Kidney tubule cell (primary cell): ENCODE data around the gene MRAP2.
A peak's percentile ranks its signal among the peaks of the same experiment; 100 is the strongest.
"Not testable (repeated sequence)": the region's sequence is repeated elsewhere in the genome, so short reads cannot be mapped to it uniquely, and the experiment has no call there.

Experiments used
- DNase-seq: peaks from one replicate; pipeline ENCODE4 v3.0.0-alpha.2; 2018; ENCODE audit warnings: low spot score

The MRAP2 gene

GRCh38 chr6:84032000-84032399, 1.6 kb upstream of the MRAP2 start:
- DNase-seq, result not testable (repeated sequence)

- DNase-seq, result no peak
Observed at GRCh38 chr6:84035484-84035883, 1.9 kb downstream of the MRAP2 start.

DNA sequence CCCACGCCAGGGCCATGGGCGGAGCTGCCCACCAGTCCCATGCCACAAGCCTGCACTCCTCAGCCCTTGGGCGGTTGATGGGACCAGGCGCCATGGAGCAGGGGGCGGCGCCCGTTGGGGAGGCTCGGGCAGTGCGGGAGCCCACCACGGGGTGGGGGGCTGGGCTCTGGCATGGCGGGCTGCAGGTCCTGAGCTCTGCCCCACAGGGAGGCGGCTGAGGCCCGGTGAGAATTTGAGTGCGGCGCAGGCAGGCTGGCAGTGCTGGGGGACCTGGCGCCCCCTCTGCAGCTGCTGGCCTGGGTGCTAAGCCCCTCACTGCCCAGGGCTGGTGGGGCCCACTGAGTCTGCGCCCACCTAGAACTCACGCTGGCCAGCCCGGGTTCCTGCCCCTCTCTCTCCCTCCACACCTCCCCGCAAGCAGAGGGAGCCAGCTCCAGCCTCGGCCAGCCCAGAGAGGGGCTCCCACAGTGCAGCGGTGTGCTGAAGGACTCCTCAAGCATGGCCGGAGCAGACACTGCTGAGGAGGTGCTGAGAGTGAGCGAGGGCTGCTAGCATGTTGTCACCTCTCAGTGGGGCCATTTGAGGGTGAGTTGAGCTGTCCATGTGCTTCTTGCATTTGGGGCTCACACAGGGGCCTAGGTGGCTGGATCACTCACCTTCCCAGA, 4.0 kb downstream of the MRAP2 start:
- no peak for DNase-seq

DNA sequence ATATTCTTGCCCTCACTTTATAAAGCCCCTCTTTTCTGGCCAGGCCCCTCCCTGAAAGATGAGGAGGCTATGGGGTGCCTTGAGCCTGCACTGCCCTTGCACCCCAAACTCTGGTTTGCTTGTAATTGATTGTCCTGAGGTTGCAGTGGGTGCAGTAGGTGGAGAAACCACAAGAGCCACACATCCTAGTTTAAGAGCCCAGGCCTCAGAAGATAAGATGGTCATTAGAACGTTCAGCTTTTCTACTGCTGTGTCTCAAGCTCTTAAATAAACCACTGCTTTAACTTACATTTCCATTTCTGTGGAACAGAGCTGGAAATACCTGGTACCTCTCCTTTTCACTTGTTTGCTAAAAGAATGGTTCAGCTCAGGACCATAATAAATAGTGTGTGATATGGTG, 9.0 kb downstream of the MRAP2 start:
- no peak for DNase-seq

DNA sequence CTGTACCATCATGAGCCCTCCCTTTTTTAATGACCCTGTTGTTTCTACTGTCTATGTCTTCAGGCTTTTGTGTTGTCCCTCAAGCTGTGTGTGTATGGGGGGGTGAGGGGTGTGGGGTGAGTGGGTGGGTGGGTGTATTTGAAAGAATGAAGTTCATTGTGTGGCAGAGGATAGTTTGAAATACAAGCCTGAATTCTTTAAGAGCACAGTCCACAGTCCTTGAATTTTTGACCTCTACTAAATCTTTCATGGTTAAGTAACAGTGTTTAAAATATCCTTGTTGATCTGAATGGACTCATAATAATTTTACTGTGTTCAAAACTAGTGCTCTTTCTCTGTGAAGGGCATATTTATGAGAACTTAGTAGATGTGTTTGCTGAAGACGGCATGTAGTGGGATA, 10.0 kb downstream of the MRAP2 start:
- DNase-seq, result no peak

DNA sequence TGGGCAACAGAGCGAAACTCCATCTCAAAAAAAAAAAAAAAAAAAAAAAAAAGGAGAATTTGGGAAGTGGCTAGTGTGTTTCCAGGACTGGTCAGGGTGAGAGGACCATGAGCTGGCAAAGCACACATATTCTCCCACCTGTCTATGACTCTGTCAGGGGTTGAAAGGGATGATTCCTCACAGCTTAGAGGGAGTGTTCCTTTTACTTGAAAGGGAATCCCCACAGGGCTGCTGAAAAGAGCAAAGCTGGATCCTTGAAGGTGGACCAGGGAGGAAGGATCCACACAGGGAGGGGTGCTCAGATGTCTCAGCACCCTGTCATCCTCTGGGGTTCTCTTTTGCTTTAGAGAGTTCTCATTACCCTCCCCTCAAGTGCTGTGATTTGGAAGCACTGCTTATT, 13.2 kb downstream of the MRAP2 start:
- DNase-seq, result no peak

DNA sequence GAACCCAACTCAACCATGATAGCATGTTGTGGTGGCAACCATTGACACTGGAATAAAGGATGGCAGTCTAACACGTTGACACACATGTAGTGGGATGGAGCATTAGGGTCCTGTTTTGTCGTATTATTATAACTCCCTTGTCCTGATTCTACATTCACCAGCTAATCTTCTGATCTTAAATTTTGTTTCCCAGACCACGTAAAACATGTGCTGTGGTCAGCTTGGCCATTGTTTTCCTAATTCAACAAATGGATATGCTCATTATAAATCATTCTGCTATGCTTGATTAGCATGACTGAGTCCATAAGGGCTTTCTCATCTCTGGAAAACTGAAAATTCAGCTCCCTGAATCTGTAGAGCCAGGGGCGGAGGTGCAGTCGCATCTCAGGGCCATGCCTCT, 15.0 kb downstream of the MRAP2 start:
- DNase-seq, result no peak

GRCh38 chr6:84050408-84050807, 16.8 kb downstream of the MRAP2 start:
- DNase-seq, result no peak

- peak; percentile 15 for DNase-seq
Observed at GRCh38 chr6:84052204-84052882, 18.8 kb downstream of the MRAP2 start.

- no peak for DNase-seq
Observed at GRCh38 chr6:84052883-84053241, 19.3 kb downstream of the MRAP2 start.

GRCh38 chr6:84055647-84056046, 22.1 kb downstream of the MRAP2 start:
- DNase-seq, result no peak

- DNase-seq, result no peak
Observed at GRCh38 chr6:84057908-84058307, 24.3 kb downstream of the MRAP2 start.

- no peak for DNase-seq
Observed at GRCh38 chr6:84059082-84059481, 25.5 kb downstream of the MRAP2 start.

DNA sequence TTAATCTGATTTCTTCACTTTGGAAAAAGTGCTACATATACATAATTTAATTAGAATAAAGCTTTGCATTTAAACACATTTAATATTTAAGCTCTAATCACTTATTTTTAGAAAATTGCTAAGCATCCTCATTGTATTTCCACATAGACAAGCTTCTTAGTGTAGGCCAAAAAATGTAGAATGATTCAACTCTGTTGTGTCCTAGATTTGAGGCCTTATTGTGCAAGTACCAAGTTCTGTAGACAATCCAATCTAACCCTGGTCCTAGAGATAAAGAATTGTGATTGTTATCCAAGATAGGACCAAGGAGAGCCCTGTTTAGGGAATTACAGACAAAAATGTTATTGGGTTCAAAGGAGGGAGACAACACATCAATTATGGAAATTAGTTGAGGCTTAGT, 27.6 kb downstream of the MRAP2 start:
- DNase-seq, result no peak

DNA sequence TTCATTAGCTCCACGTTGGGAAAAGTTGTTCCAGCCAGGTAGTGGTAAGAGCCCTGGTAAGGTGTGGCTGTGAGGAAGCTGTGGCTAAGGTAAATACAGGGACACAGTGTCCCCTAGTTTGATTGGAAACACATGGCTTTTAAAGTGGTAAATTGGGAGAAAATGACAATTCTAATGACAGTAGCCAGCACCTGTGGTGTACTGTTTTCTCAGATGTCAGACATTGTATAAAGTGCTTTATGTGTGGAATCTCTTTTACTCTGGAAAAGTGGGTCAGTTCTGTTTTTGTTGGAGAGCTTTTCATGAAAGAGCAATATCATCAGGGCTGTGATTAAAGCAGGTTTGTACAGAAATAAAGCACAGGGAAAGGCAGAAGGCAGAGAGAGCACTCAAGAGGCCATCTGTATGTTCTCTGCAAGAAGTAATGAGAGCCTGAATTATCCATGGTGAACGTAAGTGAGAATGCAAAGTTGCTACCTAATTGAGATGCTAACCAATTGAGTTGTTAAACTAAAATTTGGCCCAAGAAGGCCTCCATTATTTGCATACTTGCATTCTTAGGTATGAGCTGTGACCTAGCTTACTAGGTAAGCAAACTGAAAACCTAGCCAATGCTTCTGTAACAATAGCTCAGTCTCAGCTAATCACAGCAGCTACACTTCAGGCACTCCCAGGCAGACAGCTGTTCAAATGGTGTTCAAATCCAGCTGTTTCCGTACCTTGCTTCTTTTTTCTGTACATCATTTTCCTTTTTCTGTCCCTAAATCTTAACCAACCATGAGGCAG, 28.2 kb downstream of the MRAP2 start:
- no peak for DNase-seq

GRCh38 chr6:84062519-84063154, 29.1 kb downstream of the MRAP2 start:
- no peak for DNase-seq

DNA sequence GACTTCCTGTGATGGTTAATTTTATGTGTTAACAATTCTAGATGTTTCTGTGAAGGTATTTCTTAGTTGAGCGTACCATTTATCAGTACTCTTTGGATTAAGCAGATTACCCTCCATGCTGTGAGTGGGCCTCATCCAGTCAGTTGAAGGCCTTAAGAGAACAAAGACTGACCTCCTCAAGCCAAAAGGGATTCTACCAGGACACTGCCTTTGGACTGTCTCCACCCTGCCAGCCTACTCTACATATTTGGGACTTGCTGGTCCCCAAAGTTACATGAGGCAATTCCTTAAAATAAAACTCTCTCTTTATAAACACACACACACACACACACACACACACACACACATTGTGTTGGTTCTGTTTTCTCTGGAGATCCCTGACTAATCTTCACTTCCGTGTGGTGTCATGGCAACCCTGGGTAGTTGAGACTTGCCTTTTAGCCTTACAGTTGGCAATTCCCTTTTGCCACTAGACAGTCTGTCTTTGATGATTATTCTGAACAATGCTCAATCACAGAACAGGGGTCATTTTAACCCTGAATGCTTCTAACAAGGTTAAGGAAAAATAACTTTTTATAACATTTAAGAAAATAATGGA, 32.2 kb downstream of the MRAP2 start:
- peak; percentile 59 for DNase-seq

GRCh38 chr6:84066536-84066935, 33.0 kb downstream of the MRAP2 start:
- DNase-seq, result no peak

DNA sequence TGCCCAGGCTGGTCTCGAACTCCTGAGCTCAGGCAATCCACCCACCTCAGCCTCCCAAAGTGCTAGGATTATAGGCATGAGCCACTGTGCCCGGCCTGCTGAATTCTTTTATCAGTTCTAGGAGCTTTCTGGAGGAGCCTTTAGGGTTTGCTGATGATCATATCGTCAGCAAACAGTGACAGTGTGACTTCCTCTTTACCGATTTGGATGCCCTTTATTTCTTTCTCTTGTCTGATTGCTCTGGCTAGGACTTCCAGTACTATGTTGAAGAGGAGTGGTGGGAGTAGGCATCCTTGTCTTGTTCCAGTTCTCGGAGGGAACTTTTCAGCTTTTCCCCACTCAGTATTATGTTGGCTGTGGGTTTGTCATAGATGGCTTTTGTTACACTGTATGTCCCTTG, 35.3 kb downstream of the MRAP2 start:
- DNase-seq, result not testable (repeated sequence)

DNA sequence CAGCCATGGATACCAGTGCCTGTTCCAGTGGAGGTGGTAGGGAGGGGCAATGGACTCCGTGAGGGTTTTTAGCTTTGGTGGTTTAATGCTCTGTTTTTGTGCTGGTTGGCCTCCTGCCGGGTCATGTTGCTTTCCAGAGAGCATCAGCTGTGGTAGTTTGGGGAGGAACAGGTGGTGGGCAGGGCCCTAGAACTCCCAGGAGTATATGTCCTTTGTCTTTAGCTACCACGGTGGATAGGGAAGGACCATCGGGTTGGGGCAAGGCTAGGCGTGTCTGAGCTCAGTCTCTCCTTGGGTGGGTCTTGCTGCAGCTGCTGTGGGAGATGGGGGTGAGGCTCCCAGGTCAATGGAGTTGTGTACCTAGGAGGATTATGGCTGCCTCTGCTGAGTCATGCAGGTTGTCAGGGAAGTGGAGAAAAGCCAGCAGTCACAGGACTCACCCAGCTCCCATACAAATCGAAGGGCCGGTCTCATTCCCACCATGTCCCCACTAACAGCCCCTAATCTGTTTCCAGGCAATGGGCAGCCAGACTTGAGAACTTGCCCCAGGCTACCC, 38.9 kb downstream of the MRAP2 start:
- no peak for DNase-seq

DNA sequence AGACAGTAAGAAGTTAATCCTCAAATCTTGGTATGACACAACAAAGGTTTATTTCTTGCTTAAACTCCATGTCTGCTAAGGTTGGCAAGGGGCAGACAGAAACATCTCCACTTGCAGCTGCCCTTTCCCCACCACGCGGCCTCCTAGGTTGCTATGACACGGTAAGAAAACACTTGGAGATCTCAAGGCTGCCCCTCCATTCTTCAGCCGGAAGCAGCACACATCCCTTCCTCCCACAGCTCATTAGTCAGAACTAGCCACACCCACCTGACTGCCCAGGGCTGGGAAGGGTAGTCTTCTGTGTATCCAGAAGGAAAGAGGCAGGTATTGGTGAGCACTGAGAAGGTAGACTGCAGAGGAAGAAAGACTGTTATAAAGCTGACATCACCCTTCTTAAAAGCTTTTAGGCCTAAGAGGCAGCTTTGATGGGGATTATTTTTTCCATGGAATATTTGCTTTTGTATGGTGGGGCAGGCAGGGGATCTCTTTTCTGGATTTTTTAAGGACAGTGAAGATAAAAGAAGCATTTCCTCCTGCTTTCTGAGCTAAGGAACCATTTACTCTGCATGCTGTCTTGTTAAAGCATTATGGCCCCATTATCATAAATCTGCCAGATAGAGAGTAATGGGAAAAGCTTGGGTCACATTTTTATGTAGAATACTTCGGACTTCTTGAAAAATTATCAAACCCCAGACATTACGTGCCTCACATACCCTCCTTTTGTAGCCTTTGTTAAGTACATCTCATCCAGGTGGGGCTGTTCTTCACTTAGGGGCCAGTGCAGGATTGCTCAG, 41.6 kb downstream of the MRAP2 start:
- DNase-seq, result peak; percentile 74
